Testis (tissue), 3 donors: Measurements from ENCODE around the gene TBCD. TPM values are rescaled to one million over a fixed set of nuclear protein-coding genes. Genes with fewer than 3 reads are reported as not detected.

ENCODE experiments used
- DNase-seq: peaks from one replicate; pipeline ENCODE4 v3.0.0-alpha.2; 2019
- H3K27ac ChIP-seq, 2 donors: fragments of 200-600 bp; sonication (generic); one replicate each; pipeline ENCODE4 v1.5.1; 2019
- H3K27me3 ChIP-seq: fragments of 200-600 bp; sonication (generic); one replicate; pipeline ENCODE4 v1.5.1; 2019
- H3K36me3 ChIP-seq: fragments of 200-600 bp; sonication (generic); one replicate; pipeline ENCODE4 v1.5.1; 2017; ENCODE audit warnings: low read depth; ENCODE audit errors: missing control alignments
- H3K4me1 ChIP-seq: fragments of 200-600 bp; sonication (generic); one replicate; pipeline ENCODE4 v1.5.1; 2019
- H3K4me3 ChIP-seq, 2 donors: fragments of 200-600 bp; sonication (generic); one replicate each; pipeline ENCODE4 v1.5.1; 2017 to 2019
- H3K9me3 ChIP-seq: fragments of 200-600 bp; sonication (generic); one replicate; pipeline ENCODE4 v1.5.1; 2017
- POLR2A ChIP-seq: fragments of 450-650 bp; IDR thresholded peaks from one replicate; pipeline ENCODE4 v1.6.1; 2017; ENCODE audit warnings: antibody characterized with exemption, mild to moderate bottlenecking, moderate library complexity
- WGBS, 2 donors: methylation state at CpG; one replicate each; pipeline ENCODE4 v1.1.5; 2018; 5-methylcytosine and 5-hydroxymethylcytosine counted together
- intact Hi-C: fragments of 100-400 bp; cut with DNase I; formaldehyde crosslinking; loops from one replicate; pipeline ENCODE4 v1.15.1; 2023; ENCODE audit warnings: low total_unique reads
- polyA plus RNA-seq: library from polyadenylated mRNA; stranded (reverse); fragments of 350-450 nt; fragmentation: Illumina TruSeq; extraction: RNeasy Lipid Tissue Mini Kit (QIAGEN cat#74804); gene quantifications from one replicate; pipeline ENCODE4 v1.2.3, GENCODE V29; 2014; ENCODE audit warnings: low read depth, low replicate concordance; ENCODE audit not compliant: insufficient read depth
- total RNA-seq, 2 donors: library from RNA; depleted of rRNA; stranded (reverse); fragments of >200 nt; gene quantifications; one replicate each; pipeline ENCODE4 v1.2.3, GENCODE V29; 2016
- TF ChIP-seq, protein P1 (sequence below), 3 experiments: fragments of 450-650 bp in 2 of 3; fragments of 200-600 bp in 1 of 3; sonication (generic) in 1 of 3; IDR thresholded peaks; one replicate each; pipeline ENCODE4 v1.5.1; 2016 to 2019; ENCODE audit warnings: antibody characterized with exemption in 3 of 3, mild to moderate bottlenecking in 2 of 3, moderate library complexity in 1 of 3

Gene TBCD
- total and polyA plus RNA-seq, 3 donors from 2014 or later: 81.2 to 128 (median 115) TPM

DNA sequence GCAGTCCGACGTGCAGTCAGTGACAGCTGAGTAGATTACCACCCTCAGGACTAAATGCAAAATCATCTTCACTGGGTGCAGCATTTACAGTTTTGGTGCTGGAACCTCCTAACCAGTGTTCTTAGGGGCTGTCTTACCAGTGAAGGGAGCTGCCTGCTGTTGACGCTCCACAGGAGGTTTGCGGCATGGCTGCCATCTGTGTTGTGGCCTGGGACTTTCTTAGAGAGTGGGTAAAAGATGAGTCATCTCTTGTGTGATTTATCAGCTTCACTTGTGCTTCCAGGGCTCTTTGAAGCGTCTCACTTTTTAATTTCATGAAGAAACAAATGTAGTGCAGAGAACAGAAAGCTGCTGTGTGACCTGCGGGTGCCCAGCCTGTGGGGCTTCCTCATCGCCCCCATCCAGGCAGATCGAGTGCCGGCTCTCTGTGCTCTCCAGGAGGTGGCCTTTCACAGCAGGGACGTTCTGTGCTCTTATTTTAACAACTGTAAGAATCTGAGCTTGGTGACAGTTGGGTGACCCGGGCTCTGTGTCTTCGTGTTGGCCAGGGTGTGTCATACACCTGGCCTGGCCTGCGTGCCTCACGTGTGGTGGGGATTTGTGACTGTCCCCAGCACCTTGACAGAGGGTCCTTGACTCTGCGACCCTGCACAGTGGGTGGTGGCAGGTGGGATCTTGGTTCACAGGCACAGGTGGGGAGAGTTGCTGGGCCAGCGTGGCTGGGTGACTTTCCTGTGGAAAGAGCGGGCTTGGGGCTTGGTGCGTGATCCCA, 112.3 kb downstream of the TBCD start:
- no peak overlapping the region for H3K27ac ChIP-seq

DNA sequence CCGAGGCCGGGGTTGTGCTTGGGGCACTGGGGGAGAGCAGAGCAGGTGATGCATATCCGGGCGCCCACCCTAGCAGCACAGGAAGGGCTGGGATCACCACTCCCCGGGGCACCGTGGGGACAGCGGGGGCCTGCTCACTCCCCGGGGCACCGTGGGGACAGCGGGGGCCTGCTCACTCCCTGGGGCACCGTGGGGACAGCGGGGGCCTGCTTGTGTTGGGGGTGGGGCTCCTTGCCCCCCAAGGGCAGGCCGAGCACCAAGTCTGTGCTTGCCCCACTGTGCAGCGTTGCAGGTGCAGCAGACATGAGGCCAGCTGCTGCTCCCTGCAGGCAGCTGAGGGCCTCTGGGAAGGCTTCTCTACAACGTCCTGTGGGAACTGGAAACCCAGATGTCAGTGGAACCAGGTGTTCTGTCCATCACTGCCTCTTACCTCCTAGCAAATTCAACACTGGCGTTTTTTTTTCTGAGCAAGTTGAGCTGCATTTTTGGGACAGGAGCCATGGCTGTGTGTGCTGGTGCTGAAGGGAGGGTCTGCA, 112.9 kb downstream of the TBCD start:
- H3K4me1 ChIP-seq: peaks cover 15% of the 10 kb centered on the region
- H3K27ac ChIP-seq: no peak overlapping the region
- no peaks in the 10 kb centered on the region for H3K9me3 ChIP-seq
- H3K36me3 ChIP-seq: no peaks in the 10 kb centered on the region
- H3K4me3 ChIP-seq: no peak overlapping the region
- TF ChIP-seq POLR2A: no peak
- TF ChIP-seq, protein P1, sequence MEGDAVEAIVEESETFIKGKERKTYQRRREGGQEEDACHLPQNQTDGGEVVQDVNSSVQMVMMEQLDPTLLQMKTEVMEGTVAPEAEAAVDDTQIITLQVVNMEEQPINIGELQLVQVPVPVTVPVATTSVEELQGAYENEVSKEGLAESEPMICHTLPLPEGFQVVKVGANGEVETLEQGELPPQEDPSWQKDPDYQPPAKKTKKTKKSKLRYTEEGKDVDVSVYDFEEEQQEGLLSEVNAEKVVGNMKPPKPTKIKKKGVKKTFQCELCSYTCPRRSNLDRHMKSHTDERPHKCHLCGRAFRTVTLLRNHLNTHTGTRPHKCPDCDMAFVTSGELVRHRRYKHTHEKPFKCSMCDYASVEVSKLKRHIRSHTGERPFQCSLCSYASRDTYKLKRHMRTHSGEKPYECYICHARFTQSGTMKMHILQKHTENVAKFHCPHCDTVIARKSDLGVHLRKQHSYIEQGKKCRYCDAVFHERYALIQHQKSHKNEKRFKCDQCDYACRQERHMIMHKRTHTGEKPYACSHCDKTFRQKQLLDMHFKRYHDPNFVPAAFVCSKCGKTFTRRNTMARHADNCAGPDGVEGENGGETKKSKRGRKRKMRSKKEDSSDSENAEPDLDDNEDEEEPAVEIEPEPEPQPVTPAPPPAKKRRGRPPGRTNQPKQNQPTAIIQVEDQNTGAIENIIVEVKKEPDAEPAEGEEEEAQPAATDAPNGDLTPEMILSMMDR (IDR thresholded peaks at IDR 0.05): no peak
- no peaks in the 10 kb centered on the region for H3K27me3 ChIP-seq
- intact Hi-C loops: no loop called here
- DNase-seq: no peak
- 88 to 95% methylated on average over 4 to 12 of the region's 16 CpGs for WGBS, 2 donors

More for the DNA sequence above, 112.3 kb downstream of the TBCD start:
- intact Hi-C loops: no loop called here
- no peak for DNase-seq
- H3K27me3 ChIP-seq: no peaks in the 10 kb centered on the region
- WGBS, 2 donors: 84% methylated on average over 13 to 18 of the region's 18 CpGs
- no peaks in the 10 kb centered on the region for H3K36me3 ChIP-seq
- no peaks in the 10 kb centered on the region for H3K9me3 ChIP-seq
- no peak overlapping the region for H3K4me3 ChIP-seq
- TF ChIP-seq, protein P1 (IDR thresholded peaks at IDR 0.05): no peak
- TF ChIP-seq POLR2A: no peak
- peaks cover 19% of the 10 kb centered on the region for H3K4me1 ChIP-seq

DNA sequence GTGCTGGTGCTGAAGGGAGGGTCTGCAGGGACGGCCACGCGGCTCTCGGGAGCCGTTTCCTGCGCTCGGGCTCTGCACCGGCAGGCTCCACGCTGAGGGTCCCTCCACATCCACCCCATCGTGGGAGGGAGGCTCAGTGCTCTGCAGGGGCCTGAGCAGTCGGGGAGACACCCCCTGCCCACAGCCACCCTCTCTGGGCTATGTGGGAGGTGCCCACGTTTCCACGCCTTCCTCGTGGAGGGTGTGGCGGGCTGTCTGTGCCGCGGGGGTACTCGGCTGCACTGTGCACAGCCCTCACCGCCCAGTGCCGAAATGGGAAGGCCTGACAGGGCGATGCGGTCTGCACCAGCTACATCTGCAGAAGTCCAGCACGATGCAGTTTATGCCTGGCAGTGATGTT, 113.4 kb downstream of the TBCD start:
- H3K9me3 ChIP-seq: no peaks in the 10 kb centered on the region
- H3K36me3 ChIP-seq: no peaks in the 10 kb centered on the region
- no peak overlapping the region for H3K4me3 ChIP-seq
- H3K27ac ChIP-seq: no peak overlapping the region
- 86 to 100% methylated on average over 1 to 23 of the region's 23 CpGs for WGBS, 2 donors
- TF ChIP-seq, protein P1 (IDR thresholded peaks at IDR 0.05): no peak
- no peak for TF ChIP-seq POLR2A
- no peak for DNase-seq
- H3K27me3 ChIP-seq: no peaks in the 10 kb centered on the region
- H3K4me1 ChIP-seq: peaks cover 10% of the 10 kb centered on the region
- intact Hi-C loops: no loop called here

DNA sequence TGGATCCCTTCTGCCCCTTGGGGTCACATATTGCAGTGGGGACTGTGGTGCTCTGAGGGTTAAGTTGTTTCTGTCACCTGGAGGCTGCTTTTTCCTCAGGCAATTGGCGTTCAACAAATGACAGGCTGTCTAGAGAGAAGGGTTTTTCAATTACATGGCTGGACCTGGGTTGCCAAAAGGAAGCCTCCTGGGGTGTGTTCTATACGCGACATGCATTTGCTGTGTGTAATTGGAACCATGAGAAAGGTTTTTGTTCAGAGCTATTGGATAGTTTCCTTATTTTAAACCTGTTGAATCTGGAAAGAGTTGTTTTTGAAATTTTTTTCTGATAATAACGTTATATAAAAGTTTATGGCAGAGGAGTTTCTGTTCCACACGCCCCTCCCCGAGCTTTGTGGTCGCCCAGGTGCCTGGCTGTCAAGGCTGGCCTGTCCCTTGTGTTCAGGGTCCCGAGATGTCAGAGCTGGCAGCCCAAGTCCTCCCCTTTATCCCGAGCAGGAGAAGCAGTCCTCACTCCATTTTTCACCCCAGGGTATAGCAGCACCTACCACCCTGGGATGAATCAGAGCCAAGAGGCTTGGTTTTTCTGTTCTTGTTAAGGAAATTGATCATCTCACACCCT, 114.0 kb downstream of the TBCD start:
- WGBS, 2 donors: 76 to 81% methylated on average over 9 of the region's 9 CpGs
- H3K4me3 ChIP-seq: no peak overlapping the region
- TF ChIP-seq, protein P1 (IDR thresholded peaks at IDR 0.05): no peak
- TF ChIP-seq POLR2A: no peak
- peaks cover 10% of the 10 kb centered on the region for H3K4me1 ChIP-seq
- H3K27ac ChIP-seq: no peak overlapping the region
- intact Hi-C loops: no loop called here
- DNase-seq: no peak
- H3K9me3 ChIP-seq: no peaks in the 10 kb centered on the region
- H3K27me3 ChIP-seq: no peaks in the 10 kb centered on the region
- no peaks in the 10 kb centered on the region for H3K36me3 ChIP-seq
